A204.1 (cell line): ENCODE data around the gene KLF16.
"Not testable (repeated sequence)": the region's sequence is repeated elsewhere in the genome, so short reads cannot be mapped to it uniquely, and the experiment has no call there.

Source experiments
- FAIRE-seq: peaks from 2 replicates; lab custom pipeline; 2012; peaks lifted over from hg19 to GRCh38; lab: Jason Lieb, UNC

The KLF16 gene

GRCh38 chr19:1863328-1863637, at the start of gene KLF16:
Gene KLF16, minus strand, starts transcription at chr19:1863579. Its CDS starts 82 bp downstream, at chr19:1863497.
- FAIRE-seq = no peak

GRCh38 chr19:1912760-1913505, 49.6 kb upstream of the KLF16 start:
- FAIRE-seq = no peak

GRCh38 chr19:1911995-1912394, 48.6 kb upstream of the KLF16 start:
- no peak for FAIRE-seq

- no peak for FAIRE-seq
Observed at GRCh38 chr19:1911098-1911497, 47.7 kb upstream of the KLF16 start.

- no peak for FAIRE-seq
Observed at GRCh38 chr19:1910177-1910576, 46.8 kb upstream of the KLF16 start.

GRCh38 chr19:1909761-1910080, 46.3 kb upstream of the KLF16 start:
- no peak for FAIRE-seq

- no peak for FAIRE-seq
Observed at GRCh38 chr19:1908364-1908678, 44.9 kb upstream of the KLF16 start.

DNA sequence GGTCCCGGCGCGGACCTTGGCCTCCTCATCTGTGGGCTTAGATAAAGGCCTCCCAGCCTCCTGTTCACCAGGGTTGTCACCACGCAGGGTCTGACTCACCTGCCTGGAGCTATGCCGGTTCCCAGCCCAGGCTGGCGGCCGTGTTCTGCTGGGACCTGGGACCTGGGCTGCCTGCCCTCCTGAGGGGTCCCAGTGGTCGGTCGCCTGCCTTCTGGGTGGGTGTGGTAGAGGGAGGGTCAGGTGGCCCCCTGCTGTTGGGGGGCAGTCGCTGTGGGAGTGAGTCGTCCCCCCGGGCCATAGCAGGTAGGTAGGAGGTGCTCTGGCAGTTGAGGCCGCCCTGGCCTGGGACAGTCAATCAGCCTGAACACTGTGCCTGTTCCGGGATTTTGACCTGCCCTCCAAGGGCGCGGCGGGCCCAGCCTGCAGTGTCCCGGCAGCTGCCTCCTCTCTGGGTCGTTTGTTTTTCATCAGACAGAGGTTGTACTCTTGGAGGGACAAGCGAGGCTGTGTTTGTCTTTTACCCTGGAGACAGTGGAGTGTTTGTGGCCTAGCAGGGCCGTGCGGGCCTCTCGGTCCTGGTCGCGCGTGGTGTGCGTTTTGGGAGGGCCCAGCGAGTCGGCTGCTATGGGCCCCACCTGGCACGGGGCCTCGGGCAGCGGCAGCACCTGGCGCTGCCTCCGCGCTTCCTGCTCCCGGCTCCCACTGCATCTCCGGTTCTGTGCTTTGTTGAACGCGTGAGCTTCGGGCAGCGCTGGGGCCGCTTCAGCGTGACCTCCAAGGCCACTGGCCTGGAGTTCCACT, 44.4 kb upstream of the KLF16 start:
- no peak for FAIRE-seq

DNA sequence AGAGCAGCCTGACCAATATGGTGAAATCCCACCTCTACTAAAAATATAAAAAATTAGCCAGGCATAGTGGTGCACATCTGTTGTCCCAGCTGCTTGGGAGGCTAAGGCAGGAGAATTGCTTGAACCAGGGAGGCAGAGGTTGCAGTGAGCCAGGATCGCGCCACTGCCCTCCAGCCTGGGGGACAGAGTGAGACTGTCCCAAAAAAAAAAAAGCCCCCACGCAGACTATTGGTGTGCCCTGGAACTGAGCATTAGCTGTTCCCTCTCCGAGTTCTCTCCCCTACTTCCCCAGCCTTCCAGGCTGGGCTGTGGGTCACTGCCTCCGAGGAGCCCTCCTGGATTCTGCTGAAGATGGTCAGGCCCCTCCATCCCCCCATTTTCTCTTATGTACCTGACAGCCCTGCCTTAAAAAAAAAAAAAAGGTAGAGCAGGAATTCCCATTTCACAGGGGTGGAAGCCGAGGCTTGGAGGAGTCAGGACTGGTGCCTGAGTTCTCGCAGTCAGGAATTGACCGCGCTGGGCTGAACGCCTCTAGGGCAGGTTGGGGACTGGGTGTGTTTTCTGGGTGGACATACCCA, 43.7 kb upstream of the KLF16 start:
- no peak for FAIRE-seq

GRCh38 chr19:1905863-1906375, 42.5 kb upstream of the KLF16 start:
- FAIRE-seq = no peak

GRCh38 chr19:1905110-1905862, 41.9 kb upstream of the KLF16 start, which contains the start of the genes ADAT3 and SCAMP4:
Gene ADAT3, plus strand, starts transcription at chr19:1905399. Its CDS starts 6,649 bp downstream, at chr19:1912048.
Gene SCAMP4, plus strand, starts transcription at chr19:1905399. Its CDS starts 9,621 bp downstream, at chr19:1915020.
- peak; percentile 92 for FAIRE-seq

- FAIRE-seq = no peak
Observed at GRCh38 chr19:1904860-1905109, 41.4 kb upstream of the KLF16 start.

DNA sequence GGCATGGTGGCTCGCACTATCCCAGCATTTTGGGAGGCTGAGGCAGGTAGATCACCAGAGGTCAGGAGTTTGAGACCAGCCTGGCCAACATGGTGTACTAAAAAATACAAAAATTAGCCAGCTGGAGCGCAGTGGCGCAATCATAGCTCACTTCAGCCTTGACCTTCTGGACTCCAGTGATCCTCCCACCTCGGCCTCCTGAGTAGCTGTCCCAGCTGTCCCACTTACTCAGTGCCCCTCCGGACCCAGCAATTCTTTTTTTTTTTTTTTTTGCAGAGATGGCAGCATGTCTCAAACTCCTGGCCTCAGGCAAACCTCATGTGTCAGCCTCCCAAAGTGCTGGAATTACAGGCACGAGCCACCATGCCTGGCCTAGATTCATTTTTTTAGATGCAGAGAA, 39.5 kb upstream of the KLF16 start:
- no peak for FAIRE-seq

DNA sequence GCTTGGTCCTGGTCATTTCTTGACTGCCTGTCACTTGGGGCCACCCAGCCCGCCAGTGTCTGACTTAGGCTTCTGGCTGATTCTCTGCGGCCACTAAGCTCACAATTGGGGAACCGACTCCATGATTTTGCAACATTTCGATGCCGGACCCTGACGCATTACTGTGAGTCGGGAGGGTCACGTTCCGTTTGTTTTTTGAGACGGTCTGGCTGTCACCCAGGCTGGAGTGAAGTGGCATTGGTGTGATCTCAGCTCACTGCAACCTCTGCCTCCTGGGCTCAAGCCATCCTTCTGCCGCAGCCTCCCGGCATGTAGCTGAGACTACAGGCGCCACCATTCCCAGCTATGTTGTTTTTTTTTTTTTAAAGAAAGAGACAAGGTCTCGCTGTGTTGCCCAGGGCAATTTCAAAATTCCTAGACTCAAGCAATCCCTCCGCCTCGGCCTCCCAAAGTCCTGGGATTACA, 38.6 kb upstream of the KLF16 start:
- FAIRE-seq = no peak

DNA sequence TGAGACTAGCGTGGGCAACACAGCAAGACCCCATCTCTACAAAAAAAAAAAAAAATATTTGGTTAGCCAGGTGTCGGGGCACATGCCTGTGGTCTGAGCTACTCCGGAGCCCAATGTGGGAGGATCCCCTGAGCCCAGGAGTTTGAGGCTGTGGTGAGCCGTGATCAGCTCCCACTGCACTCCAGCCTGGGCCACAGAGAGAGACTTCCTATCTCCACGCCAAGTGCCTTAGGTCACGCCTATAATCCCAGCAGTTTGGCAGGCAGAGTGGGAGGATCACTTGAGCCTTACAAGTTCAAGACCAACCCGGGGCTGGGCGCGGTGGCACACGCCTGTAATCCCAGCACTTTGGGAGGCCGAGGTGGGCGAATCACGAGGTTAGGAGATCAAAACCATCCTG, 33.1 kb upstream of the KLF16 start:
- no peak for FAIRE-seq

DNA sequence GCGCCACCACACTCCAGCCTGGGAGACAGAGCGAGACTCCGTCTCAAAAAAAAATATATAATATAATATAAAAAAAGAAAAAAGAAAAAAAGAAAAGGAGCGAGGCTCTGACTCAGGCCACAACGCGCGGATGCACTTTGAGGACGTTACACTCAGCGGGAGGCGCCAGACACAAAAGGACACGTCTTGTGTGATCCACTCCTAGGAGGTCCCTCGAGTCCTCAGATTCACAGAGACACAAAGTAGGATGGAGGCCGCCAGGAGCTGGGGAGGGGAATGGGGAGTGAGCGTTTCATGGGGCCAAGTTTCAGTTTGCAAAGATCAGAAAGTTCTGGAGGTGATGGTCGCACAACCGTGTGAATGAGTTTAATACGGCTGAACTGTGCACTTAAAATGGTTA, 30.4 kb upstream of the KLF16 start:
- FAIRE-seq = no peak

GRCh38 chr19:1889907-1890306, 26.5 kb upstream of the KLF16 start:
- FAIRE-seq = no peak

DNA sequence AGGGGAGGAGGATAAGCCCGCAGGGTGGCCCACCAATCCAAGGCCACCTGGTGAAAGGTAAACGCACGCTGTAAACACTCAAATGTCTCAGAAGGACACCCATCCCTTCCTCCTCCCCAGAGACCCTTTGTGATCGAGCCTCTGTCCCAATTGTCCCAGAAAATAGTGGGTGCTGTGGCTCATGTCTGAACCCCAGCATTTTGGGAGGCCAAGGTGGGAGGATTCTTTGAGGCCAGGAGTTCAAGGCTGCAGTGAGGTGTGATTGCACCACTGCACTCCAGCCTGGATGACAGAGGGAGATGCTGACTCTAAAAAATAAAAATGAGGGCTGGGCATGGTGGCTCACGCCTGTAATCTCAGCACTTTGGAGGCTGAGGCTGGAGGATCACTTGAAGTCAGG, 25.0 kb upstream of the KLF16 start:
- FAIRE-seq = no peak

- not testable (repeated sequence) for FAIRE-seq
Observed at GRCh38 chr19:1886360-1886759, 23.0 kb upstream of the KLF16 start.

DNA sequence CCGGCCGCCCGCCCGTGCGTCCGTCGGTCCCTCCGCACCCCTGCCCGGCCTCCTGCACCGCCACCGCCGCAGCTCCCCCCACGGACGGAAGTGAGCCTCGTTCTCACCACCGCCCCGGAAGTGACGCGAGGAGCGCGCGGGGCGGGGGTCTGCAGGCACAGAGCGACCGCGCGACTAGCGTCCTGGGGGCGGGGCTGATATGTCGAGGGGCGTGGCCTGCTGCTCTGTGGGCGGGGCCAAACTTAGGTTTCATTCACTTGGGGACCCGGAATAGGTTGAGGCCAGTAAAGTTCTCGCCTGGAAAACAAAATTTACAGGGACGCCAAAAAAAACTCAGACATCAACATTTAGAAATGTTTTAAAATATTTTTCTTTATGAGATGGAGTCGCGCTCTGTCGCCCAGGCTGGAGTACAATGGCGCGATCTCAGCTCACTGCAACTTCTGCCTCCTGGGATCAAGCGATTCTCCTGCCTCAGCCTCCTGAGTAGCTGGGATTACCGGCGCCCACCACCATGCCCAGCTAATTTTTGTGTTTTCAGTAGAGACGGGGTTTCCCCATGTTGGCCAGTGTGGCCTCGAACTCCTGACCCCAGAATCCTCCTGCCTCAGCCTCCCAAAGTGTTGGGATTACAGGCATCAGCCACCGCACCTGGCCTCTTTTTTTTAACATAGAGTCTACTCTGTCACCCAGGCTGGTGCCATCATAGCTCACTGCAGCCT, 22.2 kb upstream of the KLF16 start, which contains the start of gene ABHD17A:
Gene ABHD17A, minus strand, starts transcription at position 99 of the 722 bp plus-strand sequence. CDS start 3,930 bp downstream, outside the sequence.
- FAIRE-seq = peak; percentile 84

DNA sequence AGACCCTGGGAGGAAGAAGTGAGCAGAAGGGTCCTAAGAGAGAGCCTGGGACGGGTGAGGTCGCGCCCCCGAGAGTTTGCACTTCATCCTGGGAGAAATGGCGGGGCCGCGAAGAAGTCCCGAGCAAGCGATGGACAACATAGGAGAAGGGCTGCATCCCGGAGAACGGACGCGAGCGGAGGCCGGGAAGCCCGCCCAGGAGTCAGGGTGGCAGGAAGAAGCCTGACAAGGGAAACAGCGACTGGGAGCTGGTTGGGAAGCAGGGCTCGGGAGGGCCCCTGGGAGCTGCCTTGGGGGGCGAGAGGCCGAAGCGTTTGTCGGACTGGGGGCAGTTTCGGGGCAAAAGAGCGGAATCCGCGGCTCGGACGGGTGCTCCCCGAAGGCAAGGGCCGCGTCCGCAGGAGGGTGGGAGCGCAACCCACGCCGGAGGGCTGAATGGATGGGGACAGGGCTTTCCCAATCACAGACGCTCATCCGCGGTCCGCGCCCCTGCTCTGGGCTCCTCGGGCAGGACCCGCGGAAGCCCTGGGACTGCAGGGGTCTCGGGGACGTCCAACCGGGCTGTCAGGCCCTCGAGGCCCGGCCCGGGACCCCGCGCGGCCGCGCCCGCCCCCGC, 21.4 kb upstream of the KLF16 start:
- FAIRE-seq = no peak
